GM12878 (cell line): ENCODE results near the gene MS4A14. TPM values are rescaled to one million over a fixed set of nuclear protein-coding genes. Genes with fewer than 3 reads are reported as not detected.
"Not testable (repeated sequence)": the region's sequence is repeated elsewhere in the genome, so short reads cannot be mapped to it uniquely, and the experiment has no call there.

Source experiments
- ATAC-seq: fragments of 200-7000 bp; cut with Tn5 transposase; 3 replicates; pipeline ENCODE4 v1.9.1; 2020; ENCODE audit warnings: mild to moderate bottlenecking, moderate library complexity
- BruUV-seq: library from RNA; stranded (reverse); fragments of 400-500 nt; replicated peaks from 2 replicates; lab custom pipeline; 2021; lab: Mats Ljungman, UMichigan
- CTCF ChIA-PET: fragments of 300-600 bp; sonication (Branson Sonifier 250); formaldehyde crosslinking; extraction: SDS; loops from one replicate; lab custom pipeline; 2021; ENCODE audit warnings: inconsistent platforms; lab: Yijun Ruan, JAX
- POLR2A ChIA-PET: fragments of 350-600 bp; formaldehyde crosslinking; extraction: SDS; loops from one replicate; lab custom pipeline; 2021; ENCODE audit warnings: inconsistent platforms; lab: Charles Lee
- RAD21 ChIA-PET: fragments of 300-600 bp; sonication (Branson Sonifier 250); formaldehyde crosslinking; loops from one replicate; lab custom pipeline; 2023; ENCODE audit warnings: antibody characterized with exemption; ENCODE audit not compliant: unreplicated experiment; lab: Charles Lee
- SMC1A ChIA-PET: fragments of 300-600 bp; sonication (Branson Sonifier 250); formaldehyde crosslinking; loops from one replicate; lab custom pipeline; 2023; ENCODE audit not compliant: unreplicated experiment, uncharacterized antibody; lab: Charles Lee
- DNase-seq: peaks from one replicate; pipeline ENCODE4 v3.0.0-alpha.2; 2011; ENCODE audit warnings: low read depth, low spot score
- FAIRE-seq: peaks from 3 replicates; lab custom pipeline; 2011; peaks lifted over from hg19 to GRCh38; lab: Jason Lieb, UNC
- H2AFZ ChIP-seq: 2 replicates; pipeline ENCODE4 v1.6.0; 2011; ENCODE audit warnings: low read depth, low read length, control low read depth; ENCODE audit not compliant: control insufficient read depth
- H3K27ac ChIP-seq: 2 replicates; pipeline ENCODE4 v1.5.1; 2011; ENCODE audit warnings: control low read depth; ENCODE audit not compliant: control insufficient read depth, insufficient read depth
- H3K27me3 ChIP-seq, 2 experiments: replicated peaks in 1 of 2; 2 replicates each; pipeline versions ENCODE4 v1.6.0 to v1.6.1; 2011; ENCODE audit warnings: low read length in 1 of 2; ENCODE audit not compliant: control insufficient read depth in 2 of 2, insufficient read depth in 2 of 2
- H3K36me3 ChIP-seq, 2 experiments: 2 replicates each; pipeline ENCODE4 v1.5.1; 2011; ENCODE audit warnings: low read length in 1 of 2; ENCODE audit not compliant: control insufficient read depth in 2 of 2, insufficient read depth in 2 of 2
- H3K4me1 ChIP-seq: 2 replicates; pipeline ENCODE4 v1.6.1; 2011; ENCODE audit warnings: mild to moderate bottlenecking, low read length, moderate library complexity, mixed read lengths; ENCODE audit not compliant: control insufficient read depth, insufficient read depth
- H3K4me2 ChIP-seq: 2 replicates; pipeline ENCODE4 v1.6.0; 2011; ENCODE audit warnings: control low read depth; ENCODE audit not compliant: control insufficient read depth, insufficient read depth
- H3K4me3 ChIP-seq: fragments of 200-600 bp; sonication (generic); 2 replicates; pipeline ENCODE4 v1.5.1; 2016
- H3K79me2 ChIP-seq: 2 replicates; pipeline ENCODE4 v1.6.0; 2011; ENCODE audit warnings: low read length; ENCODE audit not compliant: control insufficient read depth, insufficient read depth
- H3K9ac ChIP-seq: 2 replicates; pipeline ENCODE4 v1.8.0; 2011; ENCODE audit warnings: low read length, control low read depth, mixed read lengths; ENCODE audit not compliant: control insufficient read depth, insufficient read depth
- H3K9me3 ChIP-seq: replicated peaks from 3 replicates; pipeline ENCODE4 v1.5.1; 2011; ENCODE audit warnings: mild to moderate bottlenecking, low read length; ENCODE audit not compliant: control insufficient read depth, insufficient read depth
- H4K20me1 ChIP-seq: 2 replicates; pipeline ENCODE4 v1.6.0; 2011; ENCODE audit not compliant: control insufficient read depth, insufficient read depth
- ATF2 ChIP-seq: IDR thresholded peaks from 2 replicates; pipeline ENCODE4 v1.6.1; 2012; ENCODE audit warnings: low read length, inconsistent platforms
- ESRRA ChIP-seq: IDR thresholded peaks from 2 replicates; pipeline ENCODE4 v1.6.1; 2012; ENCODE audit warnings: mild to moderate bottlenecking, low read length, improper control_type of control experiment
- MEF2B ChIP-seq: fragments of 450-650 bp; IDR thresholded peaks from 2 replicates; pipeline ENCODE4 v1.6.1; 2018; ENCODE audit warnings: mild to moderate bottlenecking, moderate library complexity; ENCODE audit not compliant: partially characterized antibody, poor library complexity, severe bottlenecking
- PAX8 ChIP-seq: fragments of 450-650 bp; IDR thresholded peaks from 2 replicates; pipeline ENCODE4 v1.6.1; 2017; ENCODE audit warnings: mild to moderate bottlenecking, moderate library complexity
- PBX3 ChIP-seq: IDR thresholded peaks from 2 replicates; pipeline ENCODE4 v1.6.1; 2011; ENCODE audit warnings: mild to moderate bottlenecking, low read depth, low read length, moderate library complexity; ENCODE audit not compliant: insufficient replicate concordance
- RAD51 ChIP-seq: fragments of 450-650 bp; IDR thresholded peaks from 2 replicates; pipeline ENCODE4 v1.6.1; 2016; ENCODE audit warnings: moderate library complexity, mild to moderate bottlenecking, inconsistent platforms
- RB1 ChIP-seq: fragments of 450-650 bp; formaldehyde crosslinking; IDR thresholded peaks from 2 replicates; pipeline ENCODE4 v1.6.1; 2017; ENCODE audit warnings: mild to moderate bottlenecking, borderline replicate concordance
- RUNX3 ChIP-seq: IDR thresholded peaks from 2 replicates; pipeline ENCODE4 v1.6.1; 2012; ENCODE audit warnings: low read length, inconsistent platforms
- SRF ChIP-seq, 2 experiments: IDR thresholded peaks; 2 replicates each; pipeline ENCODE4 v1.6.1; 2011; ENCODE audit warnings: low read depth in 2 of 2, low read length in 2 of 2, mild to moderate bottlenecking in 1 of 2, moderate library complexity in 1 of 2
- STAT3 ChIP-seq: IDR thresholded peaks from 2 replicates; pipeline ENCODE4 v1.6.1; 2011; ENCODE audit warnings: low read depth, low read length, improper control_type of control experiment
- SUPT20H ChIP-seq: IDR thresholded peaks from 2 replicates; pipeline ENCODE4 v1.6.1; 2011; ENCODE audit warnings: low read depth, mild to moderate bottlenecking, low read length, moderate library complexity, borderline replicate concordance; ENCODE audit not compliant: control insufficient read depth
- TCF3 ChIP-seq: IDR thresholded peaks from 2 replicates; pipeline ENCODE4 v1.6.1; 2012; ENCODE audit warnings: low read depth, mild to moderate bottlenecking, low read length, borderline replicate concordance; ENCODE audit not compliant: insufficient read depth
- TCF7 ChIP-seq: IDR thresholded peaks from 2 replicates; pipeline ENCODE4 v1.6.1; 2014; ENCODE audit warnings: antibody characterized with exemption, borderline replicate concordance
- WGBS: methylation state at CpG from one replicate; pipeline ENCODE4 v1.1.6; 2016; ENCODE audit warnings: low lambda C conversion rate; ENCODE audit not compliant: insufficient replicate concordance, insufficient coverage; ENCODE audit errors: missing lambda C conversion rate; 5-methylcytosine and 5-hydroxymethylcytosine counted together
- in situ Hi-C: fragments of 300-500 bp; cut with MboI; formaldehyde crosslinking; loops from 9 replicates; pipeline ENCODE4 v1.14.3; 2018; ENCODE audit warnings: mixed read lengths
- intact Hi-C: fragments of 100-400 bp; cut with micrococcal nuclease; formaldehyde crosslinking; loops from one replicate; pipeline ENCODE4 v1.14.2; 2022; ENCODE audit not compliant: unreplicated experiment
- polyA plus RNA-seq, 11 experiments: library from polyadenylated mRNA; depleted of rRNA in 4 of 11; unstranded in 6 of 11; stranded (reverse) in 5 of 11; fragments of >200 nt; fragmentation: Nextera tagmentation in 4 of 11; fragmentation: Illumina TruSeq in 1 of 11; extraction: Ambion mirVana in 4 of 11; extraction: Trizol in 1 of 11; gene quantifications; 1 replicate in 1 of 11; 2 replicates in 10 of 11; pipeline versions ENCODE4 v1.2.1 to v1.2.3, GENCODE V29; 2011 to 2016; ENCODE audit warnings: inconsistent platforms in 2 of 11, missing spikeins in 2 of 11, low read depth in 1 of 11
- total RNA-seq, 4 experiments: library from RNA; depleted of rRNA in 3 of 4; stranded (reverse); fragments of >200 nt in 3 of 4; fragmentation: Illumina TruSeq in 1 of 4; extraction: Trizol in 1 of 4; gene quantifications; 2 replicates each; pipeline versions ENCODE4 v1.2.1 to v1.2.3, GENCODE V29; 2013 to 2021

MS4A14 gene
- total and polyA plus RNA-seq, 10 of the 15 experiments (the other 5 are each of a cell fraction or from before 2014, with no cell fraction given), result 0.13 to 1.0 (median 0.63) TPM; not detected in 1

DNA sequence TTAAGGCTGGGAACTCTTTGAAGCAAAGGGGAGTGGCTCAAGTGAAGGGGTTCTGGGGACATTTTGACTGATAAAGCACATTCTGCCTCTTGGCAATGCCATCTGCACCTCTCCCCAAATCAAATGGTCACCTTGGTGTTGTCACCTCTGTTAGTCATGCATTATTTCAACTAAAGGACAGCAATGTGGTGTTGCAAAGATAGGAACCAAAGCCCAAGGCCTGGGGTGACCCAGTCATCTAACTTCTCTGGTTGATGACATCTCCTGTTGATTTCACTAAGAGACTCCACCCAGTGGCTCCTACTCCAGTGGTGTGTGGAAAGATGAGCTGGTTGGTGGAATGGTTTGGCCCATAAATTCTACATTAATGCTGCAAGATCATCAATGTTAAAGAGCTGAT, 51.6 kb downstream of the MS4A14 start:
- ChIA-PET SMC1A (interaction anchor here (0.6 to 2.5 kb wide), 5 partner anchors 11 to 83 kb away, joined by 3 to 12 read pairs (median 3); partner anchors contain the start of gene MS4A7), POLR2A (interaction anchor here (1.2 kb wide), 1 partner anchor 55 kb away, joined by 3 read pairs; no protein-coding TSS in a partner anchor), CTCF (interaction anchor here (0.9 kb wide), 1 partner anchor 12 kb away, joined by 3 read pairs; no protein-coding TSS in a partner anchor), RAD21 (interaction anchor here (1.3 kb wide), 1 partner anchor 84 kb away, joined by 5 read pairs; no protein-coding TSS in a partner anchor)
- H2AFZ ChIP-seq, result no peak overlapping the region; the same call in 1 of the 2 replicates
- no peak overlapping the region for H3K9ac ChIP-seq
- FAIRE-seq (no peak), ATAC-seq (peak; percentile 34; the same call in 2 of the 3 replicates), DNase-seq (no peak)
- intact Hi-C loops (no loop called here), in situ Hi-C loops (no loop called here)
- no peaks in the 10 kb centered on the region for H3K79me2 ChIP-seq
- H4K20me1 ChIP-seq, result no peaks in the 10 kb centered on the region
- H3K27me3 ChIP-seq, result no peaks in the 10 kb centered on the region
- TF ChIP-seq TCF3, result no peak
- no peak for TF ChIP-seq SRF (IDR thresholded peaks at IDR 0.05; ENCODE audit: low read depth in 2 of 2, low read length in 2 of 2)
- TF ChIP-seq ATF2, result no peak
- no peak for TF ChIP-seq RB1
- TF ChIP-seq TCF7, result no peak
- no peak for TF ChIP-seq STAT3
- TF ChIP-seq PBX3, result no peak
- no peak for TF ChIP-seq ESRRA
- no peak for TF ChIP-seq PAX8
- no peak for TF ChIP-seq MEF2B
- no peak for TF ChIP-seq SUPT20H
- no peak for TF ChIP-seq RUNX3
- no peak for TF ChIP-seq RAD51
- H3K4me2 ChIP-seq, result no peak overlapping the region
- H3K27ac ChIP-seq, result no peak overlapping the region
- peaks cover 16% of the 10 kb centered on the region for H3K4me1 ChIP-seq
- BruUV-seq, result no TSS peak
- no peak overlapping the region for H3K4me3 ChIP-seq
- H3K9me3 ChIP-seq, result no peaks in the 10 kb centered on the region; the same call in 2 of the 3 replicates
- no peaks in the 10 kb centered on the region for H3K36me3 ChIP-seq

- in situ Hi-C loops, result loop anchor here (10.0 kb wide), 1 partner anchor 614 kb away; no protein-coding TSS in a partner anchor
- peaks cover 27% of the 10 kb centered on the region for H3K4me1 ChIP-seq
- SMC1A ChIA-PET, H3K79me2 ChIP-seq, DNase-seq, FAIRE-seq, POLR2A ChIA-PET, H3K9me3 ChIP-seq, intact Hi-C loops, H3K4me2 ChIP-seq, H3K27me3 ChIP-seq, H3K4me3 ChIP-seq, H2AFZ ChIP-seq, BruUV-seq, H3K9ac ChIP-seq, H3K36me3 ChIP-seq, H4K20me1 ChIP-seq, RAD21 ChIA-PET, H3K27ac ChIP-seq, ATAC-seq, CTCF ChIA-PET: not testable (repeated sequence)
- WGBS, result 97% methylated on average over 13 of the region's 32 CpGs
Measured at GRCh38 chr11:60451185-60451584, 54.9 kb downstream of the MS4A14 start.
